Cortex of kidney (tissue), 1 donor: ENCODE measurements around the gene ACTR1A.
"Not testable (repeated sequence)": the region's sequence is repeated elsewhere in the genome, so short reads cannot be mapped to it uniquely, and the experiment has no call there.

Experiments used
- DNase-seq: peaks from one replicate; lab custom pipeline; 2025; lab: John Stamatoyannopoulos, UW

ACTR1A gene

GRCh38 chr10:102502337-102503151 lies at the start of gene ACTR1A:
Gene ACTR1A, minus strand, starts transcription at chr10:102502712. Its CDS starts 65 bp downstream, at chr10:102502647.
- DNase-seq, result peak; percentile 37

GRCh38 chr10:102550636-102551210 lies 48.2 kb upstream of the ACTR1A start:
- no peak for DNase-seq

- DNase-seq, result no peak
These were observed 47.0 kb upstream of the ACTR1A start for GRCh38 chr10:102549549-102549948.

- DNase-seq, result no peak
These were observed 44.3 kb upstream of the ACTR1A start for GRCh38 chr10:102546606-102547320.

- no peak for DNase-seq
These were observed 43.5 kb upstream of the ACTR1A start for GRCh38 chr10:102545997-102546396.

- no peak for DNase-seq
These were observed 42.9 kb upstream of the ACTR1A start for GRCh38 chr10:102545265-102545871.

GRCh38 chr10:102542800-102543418 lies 40.4 kb upstream of the ACTR1A start:
- DNase-seq, result no peak

- DNase-seq, result no peak
These were observed 37.5 kb upstream of the ACTR1A start for GRCh38 chr10:102540023-102540422.

GRCh38 chr10:102538811-102539210 lies 36.3 kb upstream of the ACTR1A start:
- DNase-seq, result no peak

- DNase-seq, result no peak
These were observed 35.4 kb upstream of the ACTR1A start for GRCh38 chr10:102537948-102538347.

- no peak for DNase-seq
These were observed 34.9 kb upstream of the ACTR1A start for GRCh38 chr10:102537367-102537766.

- DNase-seq, result no peak
These were observed 33.1 kb upstream of the ACTR1A start for GRCh38 chr10:102535481-102536147.

GRCh38 chr10:102534966-102535365 lies 32.5 kb upstream of the ACTR1A start:
- not testable (repeated sequence) for DNase-seq

GRCh38 chr10:102534333-102534732 lies 31.8 kb upstream of the ACTR1A start:
- DNase-seq, result no peak

GRCh38 chr10:102527546-102527945 lies 25.0 kb upstream of the ACTR1A start:
- no peak for DNase-seq

- DNase-seq, result no peak
These were observed 22.2 kb upstream of the ACTR1A start for GRCh38 chr10:102524746-102525145.

GRCh38 chr10:102523250-102524029 lies 20.9 kb upstream of the ACTR1A start:
- DNase-seq, result no peak

GRCh38 chr10:102522874-102523249 lies 20.4 kb upstream of the ACTR1A start:
- no peak for DNase-seq

- DNase-seq, result no peak
These were observed 16.8 kb upstream of the ACTR1A start for GRCh38 chr10:102519246-102519825.

GRCh38 chr10:102517553-102517952 lies 15.0 kb upstream of the ACTR1A start:
- DNase-seq, result no peak
